Panc1 (cell line): ENCODE data around the gene PPP1CC. TPM values are rescaled to one million over a fixed set of nuclear protein-coding genes. Genes with fewer than 3 reads are reported as not detected.

Experiments used
- ATAC-seq: fragments of 200-7000 bp; cut with Tn5 transposase; 2 replicates; pipeline ENCODE4 v1.9.1; 2020; ENCODE audit warnings: mild to moderate bottlenecking, moderate library complexity
- BruUV-seq: library from RNA; stranded (reverse); fragments of 400-500 nt; replicated peaks from 2 replicates; lab custom pipeline; 2021; lab: Mats Ljungman, UMichigan
- CTCF ChIA-PET: fragments of 300-600 bp; sonication (Branson Sonifier 250); formaldehyde crosslinking; loops from one replicate; lab custom pipeline; 2022; ENCODE audit warnings: antibody characterized with exemption; lab: Charles Lee
- POLR2A ChIA-PET: fragments of 300-600 bp; sonication (Branson Sonifier 250); formaldehyde crosslinking; loops from one replicate; lab custom pipeline; 2022; ENCODE audit warnings: antibody characterized with exemption; lab: Charles Lee
- DNase-seq: peaks from one replicate; pipeline ENCODE4 v3.0.0-alpha.2; 2010; ENCODE audit warnings: low read depth, low spot score
- H3K27ac ChIP-seq: 2 replicates; pipeline ENCODE4 v1.5.1; 2011; ENCODE audit warnings: mild to moderate bottlenecking, low read length, inconsistent platforms
- H3K27me3 ChIP-seq: fragments of 200-500 bp; sonication (Bioruptor generic); 2 replicates; pipeline ENCODE4 v1.6.0; 2014; ENCODE audit warnings: low read length, inconsistent platforms; ENCODE audit not compliant: control insufficient read depth, insufficient read depth
- H3K36me3 ChIP-seq: fragments of 200-500 bp; sonication (Bioruptor generic); 2 replicates; pipeline ENCODE4 v1.5.1; 2014; ENCODE audit warnings: inconsistent platforms, mild to moderate bottlenecking, low read length, moderate library complexity; ENCODE audit not compliant: control insufficient read depth, insufficient read depth
- H3K4me1 ChIP-seq: 2 replicates; pipeline ENCODE4 v1.5.1; 2011; ENCODE audit warnings: inconsistent platforms, mild to moderate bottlenecking, low read length, moderate library complexity; ENCODE audit not compliant: control insufficient read depth, insufficient read depth
- H3K4me3 ChIP-seq, 2 experiments: 2 replicates each; pipeline ENCODE4 v1.5.1; 2011 to 2012; ENCODE audit warnings: low read depth in 2 of 2, low read length in 2 of 2, mild to moderate bottlenecking in 2 of 2, inconsistent platforms in 1 of 2, moderate library complexity in 1 of 2
- H3K9me3 ChIP-seq: fragments of 200-500 bp; sonication (Bioruptor generic); 2 replicates; pipeline ENCODE4 v1.5.1; 2014; ENCODE audit warnings: low read depth, mild to moderate bottlenecking, inconsistent platforms, low read length, moderate library complexity; ENCODE audit not compliant: control insufficient read depth, insufficient read depth
- CTCF ChIP-seq: fragments of 450-650 bp; IDR thresholded peaks from 2 replicates; pipeline ENCODE4 v1.5.1; 2017; ENCODE audit warnings: mild to moderate bottlenecking
- POLR2AphosphoS5 ChIP-seq: IDR thresholded peaks from 2 replicates; pipeline ENCODE4 v1.6.1; 2012; ENCODE audit warnings: mild to moderate bottlenecking, low read depth, low read length, moderate library complexity
- REST ChIP-seq, 2 experiments: IDR thresholded peaks; 2 replicates each; pipeline ENCODE4 v1.6.1; 2011 to 2012; ENCODE audit warnings: low read depth in 2 of 2, control low read depth in 1 of 2, low read length in 1 of 2, mild to moderate bottlenecking in 1 of 2, moderate library complexity in 1 of 2; ENCODE audit not compliant: insufficient read depth in 1 of 2
- SIN3A ChIP-seq: IDR thresholded peaks from 2 replicates; pipeline ENCODE4 v1.6.1; 2012; ENCODE audit warnings: low read depth, mild to moderate bottlenecking, low read length, moderate library complexity, borderline replicate concordance; ENCODE audit not compliant: insufficient read depth
- TCF7L2 ChIP-seq: IDR thresholded peaks from 2 replicates; pipeline ENCODE4 v1.6.1; 2011; ENCODE audit warnings: mild to moderate bottlenecking, low read depth, low read length, inconsistent platforms
- in situ Hi-C: cut with HindIII; loops from 2 replicates; pipeline ENCODE4 v1.10.0; 2016; ENCODE audit warnings: low sequenced_read_pairs, low pct_unique_long_range_greater_than_20kb
- intact Hi-C: fragments of 100-400 bp; cut with micrococcal nuclease; formaldehyde crosslinking; loops from one replicate; pipeline ENCODE4 v1.10.0; 2022; ENCODE audit not compliant: unreplicated experiment
- total RNA-seq: library from RNA; stranded (reverse); gene quantifications from one replicate; pipeline ENCODE4 v1.2.1, GENCODE V29; 2021; ENCODE audit not compliant: unreplicated experiment

The PPP1CC gene
- total RNA-seq, 1 experiment from 2014 or later, result 219 TPM

GRCh38 chr12:110743571-110744093 lies 941 bp upstream of the PPP1CC start:
- ChIA-PET CTCF (no interaction called here), POLR2A (no interaction called here)
- Histone ChIP-seq H3K27me3 (no peaks in the 10 kb centered on the region), H3K36me3 (peaks cover 12% of the 10 kb centered on the region), H3K9me3 (no peaks in the 10 kb centered on the region), H3K4me1 (peaks cover 36% of the 10 kb centered on the region), H3K27ac (peak overlapping the region; percentile 95), H3K4me3 (peak overlapping the region; percentile 91 to 96)
- intact Hi-C loops (loop anchor here (5.0 kb wide), 1 partner anchor 84 kb away; no protein-coding TSS in a partner anchor), in situ Hi-C loops (no loop called here)
- no peak for DNase-seq
- TF ChIP-seq TCF7L2 (no peak), CTCF (no peak), REST (IDR thresholded peaks at IDR 0.05; ENCODE audit: insufficient read depth in 1 of 2, low read depth in 2 of 2, low read length in 1 of 2) (no peak), SIN3A (no peak), POLR2AphosphoS5 (no peak)
- peak; percentile 18 for ATAC-seq
- no TSS peak for BruUV-seq

- Histone ChIP-seq H3K9me3 (no peaks in the 10 kb centered on the region), H3K27ac (peak overlapping the region; percentile 89), H3K4me3 (peak overlapping the region; percentile 75 to 96), H3K4me1 (peaks cover 45% of the 10 kb centered on the region), H3K27me3 (no peaks in the 10 kb centered on the region), H3K36me3 (peaks cover 12% of the 10 kb centered on the region)
- in situ Hi-C loops (no loop called here), intact Hi-C loops (loop anchor here (5.0 kb wide), 1 partner anchor 85 kb away; no protein-coding TSS in a partner anchor)
- ATAC-seq (peak; percentile 55), DNase-seq (no peak)
- no TSS peak for BruUV-seq
- TF ChIP-seq POLR2AphosphoS5, result peak; percentile 10; the same call in 1 of the 2 replicates
- TF ChIP-seq TCF7L2, result no peak
- no peak for TF ChIP-seq REST (IDR thresholded peaks at IDR 0.05; ENCODE audit: insufficient read depth in 1 of 2, low read depth in 2 of 2, low read length in 1 of 2)
- TF ChIP-seq SIN3A, result peak; percentile 50; the same call in 1 of the 2 replicates
- no peak for TF ChIP-seq CTCF
- ChIA-PET POLR2A (no interaction called here), CTCF (no interaction called here)
These were observed 484 bp downstream of the PPP1CC start for GRCh38 chr12:110742096-110742717.
